AG10803 (cell line): ENCODE results near the gene LUM.

ENCODE experiments used
- DNase-seq: peaks from one replicate; pipeline ENCODE4 v3.0.0; 2010; ENCODE audit warnings: low read depth
- H3K4me3 ChIP-seq: 2 replicates; pipeline ENCODE4 v1.5.1; 2011; ENCODE audit warnings: mild to moderate bottlenecking, low read length, control low read depth
- TF ChIP-seq, protein P1 (sequence below): conservative IDR thresholded peaks from 2 replicates; pipeline ENCODE4 v1.5.1; 2011; ENCODE audit warnings: mild to moderate bottlenecking, low read length, control low read depth, inconsistent platforms

LUM gene

DNA sequence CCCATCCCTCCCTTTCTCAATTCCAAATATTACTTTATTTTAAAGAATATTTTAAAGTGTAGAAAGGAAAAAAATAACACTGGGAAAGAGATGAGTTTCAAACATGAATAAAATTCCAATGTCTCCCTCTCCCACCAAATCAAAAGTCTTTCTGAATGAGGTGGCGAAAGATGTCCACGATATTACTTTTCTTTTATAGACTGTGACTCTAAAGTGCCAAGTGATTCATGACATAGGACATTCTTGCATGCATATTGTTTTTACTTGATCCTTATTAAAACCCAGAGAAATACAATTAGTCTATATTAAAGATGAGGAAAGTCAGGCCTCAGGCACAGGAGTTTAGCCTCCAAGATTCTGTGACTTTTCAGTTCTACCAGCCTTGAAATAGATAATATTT is 16.0 kb upstream of the LUM start:
- peak; percentile 79 for DNase-seq
- no peak overlapping the region for H3K4me3 ChIP-seq
- TF ChIP-seq, protein P1, sequence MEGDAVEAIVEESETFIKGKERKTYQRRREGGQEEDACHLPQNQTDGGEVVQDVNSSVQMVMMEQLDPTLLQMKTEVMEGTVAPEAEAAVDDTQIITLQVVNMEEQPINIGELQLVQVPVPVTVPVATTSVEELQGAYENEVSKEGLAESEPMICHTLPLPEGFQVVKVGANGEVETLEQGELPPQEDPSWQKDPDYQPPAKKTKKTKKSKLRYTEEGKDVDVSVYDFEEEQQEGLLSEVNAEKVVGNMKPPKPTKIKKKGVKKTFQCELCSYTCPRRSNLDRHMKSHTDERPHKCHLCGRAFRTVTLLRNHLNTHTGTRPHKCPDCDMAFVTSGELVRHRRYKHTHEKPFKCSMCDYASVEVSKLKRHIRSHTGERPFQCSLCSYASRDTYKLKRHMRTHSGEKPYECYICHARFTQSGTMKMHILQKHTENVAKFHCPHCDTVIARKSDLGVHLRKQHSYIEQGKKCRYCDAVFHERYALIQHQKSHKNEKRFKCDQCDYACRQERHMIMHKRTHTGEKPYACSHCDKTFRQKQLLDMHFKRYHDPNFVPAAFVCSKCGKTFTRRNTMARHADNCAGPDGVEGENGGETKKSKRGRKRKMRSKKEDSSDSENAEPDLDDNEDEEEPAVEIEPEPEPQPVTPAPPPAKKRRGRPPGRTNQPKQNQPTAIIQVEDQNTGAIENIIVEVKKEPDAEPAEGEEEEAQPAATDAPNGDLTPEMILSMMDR: no peak

DNA sequence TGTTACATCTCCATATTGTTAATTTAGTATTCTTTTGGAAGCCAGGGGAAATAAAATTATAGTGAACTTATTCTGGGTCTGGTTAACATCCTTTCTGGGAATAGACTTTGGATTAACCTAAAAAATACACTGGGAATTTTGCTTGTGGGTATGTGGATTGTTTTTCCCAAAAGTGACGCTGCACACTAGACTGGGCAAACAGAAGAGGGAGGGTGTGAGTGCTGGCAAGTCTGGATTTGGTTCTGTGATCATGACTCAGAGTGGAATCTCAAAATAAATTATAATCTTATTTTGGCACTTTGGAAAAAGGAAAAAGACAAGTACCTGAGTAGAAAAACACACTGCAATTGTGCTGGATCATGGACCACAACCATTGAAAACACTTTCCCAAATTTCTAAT is 15.2 kb upstream of the LUM start:
- TF ChIP-seq, protein P1: no peak
- peak; percentile 74 for DNase-seq
- no peak overlapping the region for H3K4me3 ChIP-seq

DNA sequence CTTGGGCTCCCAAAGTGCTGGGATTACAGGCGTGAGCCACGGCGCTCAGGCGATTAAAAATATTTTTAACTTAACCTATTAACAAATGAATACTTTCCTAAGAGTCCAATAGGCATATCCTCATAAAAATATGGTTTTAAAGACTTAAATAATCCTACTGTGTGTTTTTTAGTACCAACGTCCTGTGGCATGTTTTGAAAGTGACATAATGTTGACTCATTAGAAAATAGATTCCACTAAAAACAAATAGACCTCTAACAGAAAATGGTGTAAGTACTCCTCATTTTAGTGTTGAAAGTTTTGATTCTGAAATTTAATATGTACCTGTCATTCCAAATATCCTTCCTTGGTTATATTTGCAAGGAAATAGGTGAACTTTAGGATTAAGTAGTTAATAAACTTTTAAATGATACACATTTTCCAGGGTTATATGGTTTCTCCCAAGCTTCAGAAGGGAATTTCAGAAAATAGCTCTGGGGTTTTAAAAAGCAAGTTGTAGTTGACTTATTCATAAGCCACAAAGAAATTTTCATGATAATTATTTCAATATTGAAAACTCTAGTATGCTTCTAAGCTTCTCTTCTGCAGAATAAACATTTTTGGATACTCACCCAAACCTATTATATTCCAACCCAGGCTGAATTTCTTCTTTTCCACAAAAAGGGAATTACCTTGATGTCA is 12.1 kb upstream of the LUM start:
- TF ChIP-seq, protein P1: no peak

DNA sequence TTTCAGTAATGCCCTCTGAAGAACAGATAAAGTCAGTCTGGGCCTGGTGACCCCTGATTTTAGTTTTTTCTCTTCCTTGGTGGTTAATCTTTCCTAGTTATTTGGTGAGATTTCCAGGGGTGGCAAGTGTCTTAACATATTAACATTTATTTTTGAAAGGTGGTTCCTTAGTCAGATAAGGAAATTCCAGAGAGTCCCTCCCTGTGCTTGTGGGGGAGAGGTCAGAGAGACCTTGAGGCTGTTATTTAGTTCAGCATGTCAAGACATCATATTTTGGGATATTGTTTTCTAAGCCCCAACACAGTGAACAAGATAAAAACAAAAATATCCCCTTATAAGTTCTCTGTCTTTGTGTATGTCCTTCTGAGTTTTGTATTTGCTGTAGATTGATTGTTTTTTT is 9.5 kb upstream of the LUM start:
- TF ChIP-seq, protein P1: no peak
- no peak overlapping the region for H3K4me3 ChIP-seq
- no peak for DNase-seq

More for the DNA sequence above, 12.1 kb upstream of the LUM start:
- peak; percentile 40 for DNase-seq
- H3K4me3 ChIP-seq: no peak overlapping the region

DNA sequence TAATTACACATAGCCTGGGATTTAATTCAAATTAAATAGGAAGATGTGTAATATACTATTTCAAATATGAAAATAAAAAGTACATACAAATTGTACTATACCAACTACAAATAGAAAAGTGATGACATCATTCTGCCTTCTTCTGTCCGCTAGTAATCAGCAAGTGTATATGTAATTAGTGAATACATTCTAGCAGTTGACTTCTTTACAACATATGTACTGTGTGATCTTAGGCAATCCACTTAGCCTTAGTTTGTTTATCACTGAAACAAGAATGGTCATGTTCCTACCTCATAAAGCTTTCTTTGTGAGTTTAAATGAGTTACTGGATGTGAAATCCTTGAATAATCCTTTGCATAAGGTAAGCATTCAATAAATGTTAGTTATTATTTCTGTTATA is 7.8 kb upstream of the LUM start:
- no peak overlapping the region for H3K4me3 ChIP-seq
- TF ChIP-seq, protein P1: no peak
- DNase-seq: no peak

DNA sequence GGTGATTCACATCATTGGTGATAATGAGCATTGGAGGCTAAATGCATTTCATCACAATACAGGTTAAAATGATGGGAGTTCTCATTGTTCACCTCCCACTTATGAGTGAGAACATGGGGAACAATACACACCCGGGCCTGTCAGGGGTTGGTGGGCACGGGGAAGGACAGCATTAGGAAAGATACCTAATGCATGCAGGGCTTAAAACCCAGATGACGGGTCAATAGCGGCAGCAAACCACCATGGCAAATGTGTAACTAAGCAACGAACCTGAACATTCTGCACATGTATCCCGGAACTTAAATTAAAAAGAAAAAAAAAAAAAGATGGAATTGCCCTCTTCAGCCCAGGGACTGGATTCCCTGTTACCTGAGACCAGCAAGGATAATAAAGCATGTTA is 2.3 kb upstream of the LUM start:
- DNase-seq: no peak
- no peak overlapping the region for H3K4me3 ChIP-seq
- TF ChIP-seq, protein P1: no peak

DNA sequence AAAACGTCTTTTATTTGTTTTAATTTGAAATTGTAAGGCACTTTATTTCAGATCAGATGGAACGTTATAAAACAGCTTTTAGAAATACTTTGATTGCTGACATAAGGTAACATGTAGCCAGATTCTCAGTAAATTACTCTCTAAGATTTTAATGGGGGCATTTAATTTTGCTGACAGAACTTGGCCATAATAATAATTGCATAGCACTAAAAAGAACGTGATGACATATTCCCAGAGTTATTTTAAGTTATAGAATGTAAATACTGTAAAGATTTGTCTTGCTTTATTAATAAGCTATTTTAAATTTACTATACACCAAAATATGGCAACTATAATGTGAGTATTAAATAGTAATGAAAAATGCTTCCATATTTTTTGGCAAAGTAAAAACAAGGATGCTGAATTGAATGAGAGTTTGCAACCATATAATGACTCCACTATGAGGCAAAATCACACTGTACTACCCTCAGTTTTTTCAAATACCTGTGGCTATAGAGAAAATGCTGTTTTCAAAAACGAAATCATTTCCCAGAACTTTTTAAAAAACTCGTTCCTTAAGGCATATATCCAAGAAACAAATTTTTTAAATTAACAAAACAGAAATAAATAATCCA is 876 bp downstream of the LUM start:
- DNase-seq: no peak
- TF ChIP-seq, protein P1: no peak
- H3K4me3 ChIP-seq: peak overlapping the region; percentile 70
